Anterior cingulate cortex (tissue), 58 donors: ENCODE measurements around the gene APOBEC3C.
"Not testable (repeated sequence)": the region's sequence is repeated elsewhere in the genome, so short reads cannot be mapped to it uniquely, and the experiment has no call there.

Experiments used
- DNase-seq, 58 donors: peaks; one replicate each; lab custom pipeline; 2025; lab: John Stamatoyannopoulos, UW

The APOBEC3C gene

GRCh38 chr22:39051844-39052495, 37.9 kb downstream of the APOBEC3C start:
- not testable (repeated sequence) for DNase-seq

- no peak for DNase-seq
Measured at GRCh38 chr22:39055658-39056057, 41.6 kb downstream of the APOBEC3C start.

GRCh38 chr22:39061290-39061689, 47.2 kb downstream of the APOBEC3C start:
- not testable (repeated sequence) for DNase-seq

GRCh38 chr22:39061951-39062350, 47.9 kb downstream of the APOBEC3C start:
- not testable (repeated sequence) for DNase-seq

GRCh38 chr22:39063904-39064303, 49.8 kb downstream of the APOBEC3C start:
- not testable (repeated sequence) for DNase-seq

GRCh38 chr22:39066442-39067276, 52.6 kb downstream of the APOBEC3C start:
- DNase-seq: not testable (repeated sequence)

- DNase-seq: no peak
Measured at GRCh38 chr22:39068033-39068785, 54.2 kb downstream of the APOBEC3C start.
